ENCODE measurements around the gene DMXL1. TPM values are rescaled to one million over a fixed set of nuclear protein-coding genes. Genes with fewer than 3 reads are reported as not detected.

The DMXL1 gene, protein sequence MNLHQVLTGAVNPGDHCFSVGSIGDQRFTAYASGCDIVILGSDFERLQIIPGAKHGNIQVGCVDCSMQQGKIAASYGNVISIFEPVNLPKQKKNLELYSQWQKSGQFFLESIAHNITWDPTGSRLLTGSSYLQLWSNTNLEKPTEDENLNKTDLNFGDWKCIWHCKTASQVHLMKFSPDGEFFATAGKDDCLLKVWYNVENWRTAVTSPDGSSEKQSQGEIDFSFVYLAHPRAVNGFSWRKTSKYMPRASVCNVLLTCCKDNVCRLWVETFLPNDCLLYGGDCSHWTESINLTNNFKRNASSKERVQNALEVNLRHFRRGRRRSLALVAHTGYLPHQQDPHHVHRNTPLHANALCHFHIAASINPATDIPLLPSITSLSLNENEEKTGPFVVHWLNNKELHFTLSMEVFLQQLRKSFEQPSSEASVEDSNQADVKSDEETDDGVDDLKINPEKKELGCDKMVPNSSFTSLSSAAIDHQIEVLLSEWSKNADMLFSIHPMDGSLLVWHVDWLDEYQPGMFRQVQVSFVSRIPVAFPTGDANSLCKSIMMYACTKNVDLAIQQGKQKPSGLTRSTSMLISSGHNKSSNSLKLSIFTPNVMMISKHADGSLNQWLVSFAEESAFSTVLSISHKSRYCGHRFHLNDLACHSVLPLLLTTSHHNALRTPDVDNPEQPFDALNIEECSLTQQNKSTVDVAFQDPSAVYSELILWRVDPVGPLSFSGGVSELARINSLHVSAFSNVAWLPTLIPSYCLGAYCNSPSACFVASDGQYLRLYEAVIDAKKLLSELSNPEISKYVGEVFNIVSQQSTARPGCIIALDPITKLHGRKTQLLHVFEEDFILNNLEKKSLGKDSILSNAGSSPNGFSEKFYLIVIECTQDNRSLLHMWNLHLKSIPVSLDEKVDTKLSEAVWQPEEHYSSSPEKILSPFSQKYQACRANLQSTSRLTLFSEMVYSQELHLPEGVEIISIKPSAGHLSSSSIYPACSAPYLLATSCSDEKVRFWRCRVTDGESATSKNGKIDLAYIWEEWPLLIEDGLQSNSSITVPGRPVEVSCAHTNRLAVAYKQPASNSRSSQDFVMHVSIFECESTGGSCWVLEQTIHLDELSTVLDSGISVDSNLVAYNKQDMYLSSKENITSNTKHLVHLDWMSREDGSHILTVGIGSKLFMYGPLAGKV (N-terminal part only)
- 31.7 and 32.4 TPM in 2 replicates for total RNA-seq

DNA sequence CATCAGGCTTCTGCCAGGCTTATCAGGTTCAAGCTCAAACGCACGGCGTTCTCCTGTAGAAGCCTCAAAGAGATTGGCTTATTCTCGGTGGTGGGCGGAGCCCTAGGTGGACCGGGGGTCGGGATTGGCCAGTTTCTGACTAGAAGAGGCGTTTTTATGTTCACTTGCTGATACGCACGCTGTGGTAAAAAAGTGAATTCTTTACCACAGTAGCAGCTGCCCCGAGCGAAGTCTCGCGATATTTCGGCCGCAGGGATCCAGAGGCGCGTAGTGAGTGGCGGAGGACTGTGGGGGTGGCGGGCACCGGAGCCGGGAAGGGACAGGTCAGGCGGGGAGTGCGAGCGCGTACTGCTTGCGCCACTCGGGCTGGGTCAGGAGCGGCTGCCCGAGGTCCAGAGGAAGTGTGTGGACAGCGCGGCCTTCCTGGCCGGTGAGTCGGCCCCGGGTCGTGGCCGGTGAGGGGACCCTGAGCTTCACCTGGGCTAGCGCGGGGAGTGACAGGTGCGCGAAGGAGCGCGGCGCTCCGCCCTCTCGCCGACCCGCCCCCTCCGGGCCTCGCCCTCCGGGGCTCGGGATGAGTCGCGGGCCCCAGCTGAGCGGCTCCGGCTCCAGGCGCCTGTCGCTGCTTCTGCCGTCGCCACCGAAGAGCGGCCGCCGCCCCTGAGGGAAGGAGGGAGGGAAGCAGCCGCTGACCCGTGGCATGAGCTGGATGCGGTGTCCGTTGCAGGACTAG is at the start of gene DMXL1:
Gene DMXL1, plus strand, starts transcription at position 260 of the 733 bp plus-strand sequence. CDS start 483 bp downstream, outside the sequence.
- intact Hi-C loops (cut with micrococcal nuclease) = loop anchor here (1.0 to 5.0 kb wide), 10 partner anchors 8 to 381 kb away; partner anchors contain the start of genes DTWD2, HSD17B4 and TNFAIP8

DNA sequence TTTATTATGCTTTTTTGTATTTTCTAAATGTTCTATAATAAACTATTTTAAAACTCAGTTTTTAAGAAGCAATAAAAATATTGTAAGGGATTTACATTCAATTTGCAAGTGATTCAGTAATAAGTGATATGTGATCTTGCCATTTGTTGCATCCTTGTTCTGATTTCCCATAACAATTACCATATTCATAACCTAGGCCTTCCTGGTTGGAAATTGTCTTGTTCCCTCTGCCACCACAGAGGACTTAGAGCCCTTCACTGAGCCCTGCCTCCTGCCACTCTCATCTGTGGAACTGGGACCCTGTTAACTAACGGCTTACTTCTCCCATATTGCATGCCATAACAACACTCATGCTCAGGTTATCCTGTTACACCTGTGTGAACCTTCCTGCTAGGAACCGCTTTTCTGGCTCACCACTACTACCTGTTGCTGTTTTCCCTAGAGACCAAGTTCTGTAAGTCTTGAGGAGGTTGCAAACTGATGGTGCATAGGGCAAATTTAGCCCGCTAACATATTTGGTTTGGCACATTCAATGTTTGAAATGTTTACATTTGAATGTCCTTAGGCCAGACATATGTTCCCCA is 49.6 kb upstream of the DMXL1 start:
- intact Hi-C loops (cut with micrococcal nuclease) = loop anchor here (5.0 kb wide), 1 partner anchor 251 kb away; no protein-coding TSS in a partner anchor

DNA sequence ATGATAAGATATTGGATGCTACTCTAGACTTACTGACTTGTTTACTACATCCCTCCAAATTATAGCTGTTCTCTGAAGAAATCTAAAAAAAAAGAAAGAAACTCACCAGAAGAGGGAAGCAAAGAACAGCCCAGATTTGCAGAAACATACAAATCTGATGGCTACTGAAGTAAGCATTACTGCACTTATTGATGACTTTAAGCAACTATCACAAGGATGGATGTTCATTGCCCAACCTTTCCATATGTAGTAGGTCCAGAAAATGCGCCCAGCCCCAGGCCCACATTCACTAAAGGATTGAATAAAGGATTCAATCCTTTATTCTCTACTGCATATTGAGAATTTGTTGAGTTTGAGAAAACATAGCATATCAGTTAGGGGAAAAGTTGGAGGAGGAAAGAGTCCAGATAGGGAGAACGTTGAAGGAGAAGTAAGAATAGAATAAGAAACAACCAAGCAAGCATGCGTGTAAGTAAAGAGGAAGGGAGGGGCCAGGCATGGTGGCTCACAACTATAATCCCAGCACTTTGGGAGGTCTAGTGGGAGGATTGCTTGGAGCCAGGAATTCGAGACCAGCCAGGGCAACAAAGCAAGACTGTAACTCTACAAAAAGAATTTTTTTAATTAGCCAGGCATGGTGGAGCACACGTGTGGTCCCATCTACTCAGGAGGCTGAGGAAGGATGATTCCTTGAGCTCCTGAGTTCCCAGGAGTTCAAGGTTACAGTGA is 48.7 kb upstream of the DMXL1 start:
- intact Hi-C loops (cut with micrococcal nuclease) = loop anchor here (1.0 to 5.0 kb wide), 3 partner anchors 250 to 413 kb away; no protein-coding TSS in a partner anchor

DNA sequence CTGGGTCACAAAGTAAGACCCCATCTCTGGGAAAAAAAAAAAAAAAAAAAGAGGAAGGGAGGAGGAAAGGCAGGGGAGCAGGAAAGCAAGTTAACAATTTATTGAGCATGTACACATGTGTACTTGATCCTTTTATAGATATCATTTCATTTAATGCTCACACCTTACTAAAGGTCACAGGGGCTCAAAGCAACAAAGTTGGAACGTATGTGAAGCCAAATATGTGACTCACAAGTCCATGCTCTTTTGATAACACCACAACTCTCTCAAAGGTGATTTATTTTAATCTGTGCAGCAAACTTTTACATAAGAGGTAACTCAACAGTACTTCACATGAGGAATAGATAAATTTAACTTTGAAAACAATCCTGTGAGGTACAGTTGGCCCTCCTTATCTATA is 48.1 kb upstream of the DMXL1 start:
- intact Hi-C loops (cut with micrococcal nuclease) = loop anchor here (1.0 to 5.0 kb wide), 3 partner anchors 250 to 413 kb away; no protein-coding TSS in a partner anchor

DNA sequence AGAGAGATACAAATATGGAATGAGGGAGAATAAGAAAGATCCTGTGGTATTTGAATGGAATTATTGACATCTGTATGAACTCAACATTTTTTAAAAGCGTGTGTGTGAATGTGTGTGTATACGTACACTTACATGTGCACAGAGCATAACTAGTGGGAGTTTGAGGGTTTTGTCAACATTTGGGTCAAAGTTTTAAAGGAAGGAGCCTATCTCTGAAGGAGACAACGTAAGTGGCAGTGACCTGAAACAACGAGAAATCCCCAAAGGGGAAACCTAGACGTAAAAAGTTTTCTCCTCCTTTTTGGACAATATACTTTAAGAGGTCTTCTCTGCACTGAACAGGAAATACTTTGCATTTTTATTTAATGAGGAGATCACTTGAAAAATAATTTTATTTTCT is 42.3 kb upstream of the DMXL1 start:
- intact Hi-C loops (cut with micrococcal nuclease) = no loop called here

DNA sequence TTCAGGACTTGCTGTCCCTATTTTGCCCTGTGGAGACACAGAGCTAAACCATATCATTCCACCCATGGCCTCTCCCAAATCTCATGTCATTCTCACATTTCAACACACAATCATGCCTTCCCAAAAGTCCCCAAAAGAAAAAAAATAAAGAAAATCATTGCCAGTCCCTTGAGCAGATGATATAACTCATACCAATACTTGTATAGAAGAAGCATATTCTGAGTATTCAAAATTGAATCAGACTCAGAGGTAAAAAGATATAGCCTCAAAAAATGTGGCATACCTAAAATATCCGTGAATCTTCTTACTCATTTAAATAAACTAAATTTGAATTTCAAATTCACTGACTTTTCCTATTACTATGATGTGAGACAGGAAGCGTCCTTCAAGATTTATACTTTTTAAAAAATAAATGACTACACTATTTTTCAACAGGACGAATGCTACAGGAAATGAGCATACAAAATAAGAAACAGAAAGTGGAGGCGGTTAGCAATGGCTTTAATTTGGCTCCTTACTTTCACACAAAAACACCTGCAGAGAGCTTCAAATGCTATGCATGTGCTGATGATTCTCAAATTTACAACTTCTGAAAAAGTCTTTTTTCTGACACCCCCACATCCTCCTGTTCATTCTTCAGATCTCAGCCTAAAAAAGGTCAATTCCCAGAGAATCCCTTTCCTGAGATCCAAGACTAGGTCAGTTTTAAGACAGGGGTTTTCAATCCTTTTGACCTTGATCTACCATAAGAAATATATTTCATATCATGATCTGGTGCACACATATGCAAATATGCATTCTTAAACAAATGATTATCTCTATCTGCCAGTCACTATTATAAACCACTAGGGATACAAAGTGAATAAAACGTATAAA is 39.6 kb upstream of the DMXL1 start:
- intact Hi-C loops (cut with micrococcal nuclease) = loop anchor here (2.0 kb wide), 1 partner anchor 40 kb away; the partner anchor contains the start of gene DMXL1

DNA sequence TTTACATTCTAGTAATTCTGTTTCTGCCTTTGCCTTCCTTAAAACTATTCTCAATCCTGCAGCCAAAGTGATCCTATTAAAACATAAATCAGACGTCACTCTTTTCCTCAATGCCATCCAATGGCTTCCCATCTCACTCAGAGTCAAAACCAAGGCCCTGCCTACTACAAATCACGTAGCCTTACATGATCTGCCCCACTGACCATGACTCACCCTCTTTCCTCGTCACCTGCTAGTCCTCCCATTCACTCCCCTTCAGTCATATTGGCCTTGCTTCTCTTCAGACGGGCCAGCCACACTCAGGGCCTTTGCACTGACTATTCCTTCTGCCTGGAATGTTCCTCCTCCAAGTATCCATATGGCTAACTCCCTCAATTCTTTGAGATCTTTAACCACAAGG is 39.0 kb upstream of the DMXL1 start:
- intact Hi-C loops (cut with micrococcal nuclease) = loop anchor here (2.0 kb wide), 1 partner anchor 39 kb away; the partner anchor contains the start of gene DMXL1

DNA sequence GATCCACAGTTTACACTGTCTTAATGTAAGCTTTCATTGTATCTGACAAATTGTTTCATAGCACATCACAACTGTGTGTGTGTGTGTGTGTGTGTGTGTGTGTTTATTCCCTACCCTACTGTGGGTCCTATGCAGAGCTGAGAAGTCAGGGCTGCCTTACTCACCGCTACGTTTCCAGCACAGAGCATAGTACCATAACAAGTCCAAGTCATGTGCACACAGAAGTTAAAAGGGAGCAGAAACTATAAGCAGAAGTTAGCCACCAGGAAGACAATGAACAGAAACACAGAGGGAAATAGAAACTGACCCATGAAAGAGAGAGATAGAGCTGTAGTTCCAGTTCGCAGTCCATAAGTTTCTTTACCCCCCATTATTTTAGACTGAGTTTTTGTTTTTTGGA is 38.2 kb upstream of the DMXL1 start:
- intact Hi-C loops (cut with micrococcal nuclease) = no loop called here

DNA sequence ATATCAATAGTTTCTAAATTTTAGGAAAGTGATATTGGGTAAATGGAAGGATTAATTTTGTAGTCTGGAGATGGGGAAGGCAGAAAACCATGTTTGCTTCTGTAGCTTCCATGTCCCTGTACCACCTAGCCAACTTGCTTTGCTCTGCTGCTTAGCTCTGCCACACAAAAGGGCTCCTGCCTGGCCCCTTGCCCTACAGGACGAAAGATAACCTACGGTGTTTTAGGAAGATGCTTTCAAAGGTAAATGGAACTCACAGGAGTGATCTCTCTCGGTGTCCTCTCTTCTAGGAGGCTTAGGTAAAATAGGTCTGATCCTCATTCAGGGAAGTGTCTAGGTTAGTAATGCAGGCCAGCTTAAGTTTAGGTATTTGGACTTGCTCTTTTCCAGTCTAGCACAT is 37.8 kb upstream of the DMXL1 start:
- intact Hi-C loops (cut with micrococcal nuclease) = no loop called here

DNA sequence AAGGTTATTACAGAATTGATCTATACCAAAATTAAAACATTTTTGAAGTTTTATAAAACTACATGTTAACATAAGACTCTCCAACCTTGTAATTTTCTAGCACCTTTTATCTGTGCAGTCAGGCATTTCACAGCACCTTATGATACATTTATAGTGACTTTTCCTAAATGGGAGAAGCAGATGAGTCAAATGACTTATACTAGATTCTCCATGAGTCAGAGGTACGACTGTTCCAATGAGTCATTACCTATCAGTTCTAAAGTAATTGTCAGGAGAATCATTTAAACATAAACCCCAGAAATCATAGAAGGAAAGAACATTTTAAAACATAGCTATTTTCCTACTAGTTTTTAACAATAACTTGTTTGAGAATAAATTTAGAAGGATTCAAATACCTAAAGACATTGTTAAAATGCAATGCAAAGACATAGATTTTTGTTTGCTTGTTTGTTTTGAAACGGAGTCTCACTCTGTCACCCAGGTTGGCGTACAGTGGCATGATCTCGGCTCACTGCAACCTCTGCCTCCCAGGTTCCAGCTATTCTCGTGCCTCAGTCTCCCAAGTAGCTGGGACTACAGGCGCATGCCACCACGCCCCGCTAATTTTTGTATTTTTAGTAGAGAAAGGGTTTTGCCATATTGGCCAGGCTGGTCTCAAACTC is 34.7 kb upstream of the DMXL1 start:
- intact Hi-C loops (cut with micrococcal nuclease) = no loop called here

DNA sequence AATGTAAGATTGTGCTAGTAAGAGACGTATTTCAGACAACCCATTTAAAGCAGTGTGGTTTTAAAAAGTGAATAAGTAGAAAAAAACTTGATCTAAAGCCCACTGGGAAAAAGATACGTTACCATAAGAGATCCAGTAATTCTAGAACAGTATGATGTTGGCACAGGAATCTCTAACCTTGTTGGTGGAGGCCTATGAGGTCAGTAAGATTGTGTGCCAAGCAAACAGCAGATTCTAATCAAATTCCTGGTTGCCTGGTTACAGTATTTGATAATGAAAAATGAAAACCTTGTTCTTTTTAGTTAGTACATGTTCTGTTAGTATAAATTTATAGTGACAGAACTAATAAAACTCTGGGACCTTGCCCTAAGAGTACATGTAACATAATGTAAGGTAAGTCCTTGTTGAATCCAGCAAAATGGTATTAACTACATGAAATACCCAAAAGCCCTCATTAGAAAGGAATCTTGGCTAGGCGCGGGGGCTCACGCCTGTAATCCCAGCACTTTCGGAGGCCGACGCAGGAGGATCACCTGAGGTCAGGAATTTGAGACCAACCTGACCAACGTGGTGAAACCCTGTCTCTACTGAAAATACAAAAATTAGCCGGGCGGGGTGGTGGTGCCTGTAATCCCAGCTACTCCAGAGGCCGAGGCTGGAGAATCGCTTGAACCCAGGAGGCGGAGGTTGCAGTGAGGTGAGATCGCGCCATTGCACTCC is 33.2 kb upstream of the DMXL1 start:
- intact Hi-C loops (cut with micrococcal nuclease) = no loop called here

DNA sequence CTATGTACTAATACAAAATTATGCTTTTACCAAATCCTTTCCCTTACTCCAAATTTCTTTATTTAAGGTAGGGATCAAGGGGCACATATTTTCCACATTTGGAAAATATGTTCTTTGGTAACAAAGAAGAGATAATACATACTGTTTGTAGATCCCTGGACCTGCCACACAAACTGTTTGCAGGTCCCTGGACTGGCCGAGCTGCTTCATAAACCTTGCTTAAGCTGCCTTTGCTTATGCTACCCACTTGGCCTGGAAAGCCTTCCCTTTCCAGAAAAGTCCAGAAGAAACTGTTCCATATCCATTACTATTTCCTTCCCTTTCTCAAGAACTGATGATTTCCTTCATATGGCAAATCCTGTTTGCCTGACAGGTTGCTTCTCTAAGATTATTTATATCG is 22.6 kb upstream of the DMXL1 start:
- intact Hi-C loops (cut with micrococcal nuclease) = no loop called here

DNA sequence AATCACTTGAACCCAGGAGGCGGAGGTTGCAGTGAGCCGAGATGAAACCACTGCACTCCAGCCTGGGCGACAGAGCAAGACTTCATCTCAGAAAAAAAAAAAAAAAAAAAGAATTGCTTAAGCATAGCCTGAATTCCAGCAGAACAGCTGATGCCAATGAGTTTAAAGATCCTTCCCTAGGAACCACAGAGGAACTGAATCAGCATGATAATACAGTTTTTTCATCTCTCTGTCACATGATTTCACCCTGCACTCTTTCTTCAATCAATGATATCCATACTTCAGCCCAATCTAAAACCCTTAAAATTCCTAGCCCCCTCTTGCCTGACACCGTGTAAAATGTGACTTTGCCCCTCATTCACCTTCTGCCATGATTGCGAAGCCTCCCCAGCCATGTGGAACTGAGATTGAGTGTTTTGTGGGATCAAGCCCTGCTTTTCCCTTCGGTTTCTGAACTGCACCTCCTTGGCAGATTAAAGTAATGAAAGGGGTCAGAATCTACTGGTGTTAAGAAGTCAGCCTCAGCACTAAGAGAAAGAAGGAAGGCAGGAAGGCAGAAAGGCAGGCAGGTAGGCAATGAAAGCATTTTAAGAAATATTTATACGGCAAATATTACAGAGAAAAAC is 20.9 kb upstream of the DMXL1 start:
- intact Hi-C loops (cut with micrococcal nuclease) = no loop called here

DNA sequence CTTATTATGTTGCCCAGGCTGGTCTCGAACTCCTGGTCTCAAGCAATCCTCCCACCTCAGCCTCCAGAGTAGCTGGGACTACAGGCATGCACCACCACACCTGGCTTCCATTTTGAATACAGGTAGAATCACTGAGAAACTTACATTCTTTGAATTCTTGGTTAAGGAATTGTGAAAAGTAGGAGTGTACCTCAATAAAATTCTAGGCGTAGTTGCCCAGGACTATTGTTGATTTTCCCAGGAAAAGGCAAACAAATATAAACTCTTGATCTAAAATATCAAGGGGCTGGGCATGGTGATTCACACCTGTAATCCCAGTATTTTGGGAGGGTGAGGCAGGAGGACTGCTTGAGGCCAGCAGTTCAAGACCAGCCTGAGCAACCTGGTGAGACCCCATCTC is 16.8 kb upstream of the DMXL1 start:
- intact Hi-C loops (cut with micrococcal nuclease) = no loop called here

DNA sequence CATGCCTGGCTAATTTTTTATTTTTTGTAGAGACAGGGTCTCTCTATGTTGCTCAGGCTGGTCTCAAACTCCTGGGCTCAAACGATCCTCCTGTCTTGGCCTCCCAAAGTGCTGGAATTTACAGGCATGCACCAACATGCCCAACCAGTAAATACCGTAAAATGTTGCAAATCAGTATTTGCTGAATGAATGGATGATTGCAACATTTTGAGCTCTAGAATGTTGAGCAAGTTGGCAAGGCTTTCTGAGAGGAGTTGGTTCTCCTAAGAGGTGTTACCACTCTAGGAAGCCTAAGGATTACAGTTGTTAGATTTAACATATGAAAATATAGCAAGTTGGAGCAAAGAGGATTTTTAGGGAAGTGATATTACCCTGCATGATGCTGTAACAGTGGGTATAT is 15.6 kb upstream of the DMXL1 start:
- intact Hi-C loops (cut with micrococcal nuclease) = no loop called here

DNA sequence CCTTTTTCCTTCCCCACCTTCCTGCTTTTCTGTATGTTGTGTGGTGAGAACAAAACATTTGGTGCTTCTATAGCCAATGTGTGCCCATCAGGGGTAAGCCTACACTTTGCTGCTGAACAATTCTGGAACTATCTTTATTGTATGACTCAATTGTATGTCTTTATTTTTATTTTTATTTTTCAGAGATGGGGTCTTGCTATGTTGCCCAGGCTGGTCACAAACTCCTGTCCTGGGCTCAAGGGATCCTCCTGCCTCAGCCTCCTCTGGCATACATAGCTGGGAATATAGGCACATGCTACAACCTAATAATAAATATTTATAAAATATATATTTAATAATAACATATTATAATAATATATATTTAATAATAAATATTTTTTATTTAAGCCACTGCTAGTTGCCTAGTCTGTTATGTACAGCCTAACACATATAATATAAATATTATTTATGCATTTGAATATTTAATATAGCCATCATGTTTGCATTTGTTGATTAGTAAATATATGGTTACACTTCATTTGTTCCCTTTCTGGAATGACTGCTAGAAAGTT is 11.8 kb upstream of the DMXL1 start:
- intact Hi-C loops (cut with micrococcal nuclease) = no loop called here
